Cerebellar nuclear complex (tissue), 1 donor: Measurements from ENCODE around the gene TSEN54.
"Not testable (repeated sequence)": the region's sequence is repeated elsewhere in the genome, so short reads cannot be mapped to it uniquely, and the experiment has no call there.

Source experiments
- DNase-seq, 2 experiments: peaks; one replicate each; lab custom pipeline; 2025; lab: John Stamatoyannopoulos, UW

Gene TSEN54

DNA sequence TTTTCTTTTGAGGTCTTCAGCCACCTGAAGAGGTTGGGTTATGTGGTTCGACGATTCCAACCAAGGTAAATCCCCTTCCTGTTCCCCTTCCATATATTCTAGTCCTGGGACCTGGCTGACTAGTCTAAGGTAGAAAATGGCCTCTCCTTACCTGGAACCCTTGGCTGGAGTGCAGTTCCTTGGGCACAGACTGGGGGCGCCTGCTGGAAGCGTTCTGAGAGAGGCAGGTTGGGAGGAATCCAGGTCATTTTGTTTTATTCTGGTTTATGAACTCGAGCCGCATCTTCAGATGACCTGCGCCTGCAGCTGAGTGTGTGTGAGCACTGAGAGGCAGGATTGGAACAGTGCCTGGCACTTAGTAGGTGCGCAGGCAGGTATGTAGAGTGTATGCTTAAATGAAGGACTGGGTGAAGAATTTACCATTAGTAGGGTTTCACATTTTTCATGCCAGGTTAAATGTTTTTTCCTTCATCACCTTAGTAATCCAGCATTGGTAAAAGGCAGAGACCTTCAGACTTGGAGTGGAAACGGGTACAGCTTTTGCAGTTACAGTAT lies 2.7 kb downstream of the TSEN54 start:
- DNase-seq: no peak

GRCh38 chr17:75520413-75520812 lies 4.1 kb downstream of the TSEN54 start:
- not testable (repeated sequence) for DNase-seq

DNA sequence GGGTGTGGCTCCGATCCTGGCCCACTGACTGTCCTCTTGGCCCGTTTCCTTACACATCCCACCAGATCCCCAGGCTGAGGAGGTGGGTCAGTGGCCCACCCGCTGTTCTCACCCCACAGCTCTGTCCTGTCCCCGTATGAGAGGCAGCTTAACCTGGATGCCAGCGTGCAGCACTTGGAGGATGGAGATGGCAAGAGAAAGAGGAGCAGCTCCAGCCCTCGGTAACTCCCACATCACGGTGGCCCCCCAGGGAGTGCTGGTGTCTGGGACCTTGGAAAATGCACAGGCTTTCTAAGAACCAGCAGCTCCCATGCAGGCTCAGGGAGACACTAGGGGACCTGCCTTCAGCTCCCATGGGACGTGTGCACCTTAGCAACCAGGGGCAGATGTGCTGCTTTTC lies 5.0 kb downstream of the TSEN54 start:
- no peak for DNase-seq

- no peak for DNase-seq
Measured at GRCh38 chr17:75521951-75522727, 5.8 kb downstream of the TSEN54 start.

DNA sequence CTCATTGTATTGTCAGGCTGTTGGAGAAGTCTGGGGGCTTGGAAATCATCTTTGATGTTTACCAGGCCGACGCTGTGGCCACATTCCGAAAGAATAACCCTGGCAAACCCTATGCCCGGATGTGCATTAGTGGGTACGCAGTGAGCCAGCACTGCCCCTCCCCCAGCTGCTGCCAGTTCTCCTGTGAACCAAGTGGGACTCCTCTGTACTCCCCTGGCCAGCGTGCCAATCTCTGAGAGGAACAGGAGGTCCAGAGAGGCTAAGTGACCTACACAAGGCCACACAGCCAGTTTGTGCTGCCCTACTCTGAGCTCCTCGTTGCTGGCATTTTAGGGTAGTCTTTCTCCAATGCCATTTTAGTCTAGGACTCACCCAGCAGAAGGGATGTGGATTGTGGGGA lies 7.3 kb downstream of the TSEN54 start:
- no peak for DNase-seq

- DNase-seq: no peak
Measured at GRCh38 chr17:75524269-75524969, 8.1 kb downstream of the TSEN54 start.

DNA sequence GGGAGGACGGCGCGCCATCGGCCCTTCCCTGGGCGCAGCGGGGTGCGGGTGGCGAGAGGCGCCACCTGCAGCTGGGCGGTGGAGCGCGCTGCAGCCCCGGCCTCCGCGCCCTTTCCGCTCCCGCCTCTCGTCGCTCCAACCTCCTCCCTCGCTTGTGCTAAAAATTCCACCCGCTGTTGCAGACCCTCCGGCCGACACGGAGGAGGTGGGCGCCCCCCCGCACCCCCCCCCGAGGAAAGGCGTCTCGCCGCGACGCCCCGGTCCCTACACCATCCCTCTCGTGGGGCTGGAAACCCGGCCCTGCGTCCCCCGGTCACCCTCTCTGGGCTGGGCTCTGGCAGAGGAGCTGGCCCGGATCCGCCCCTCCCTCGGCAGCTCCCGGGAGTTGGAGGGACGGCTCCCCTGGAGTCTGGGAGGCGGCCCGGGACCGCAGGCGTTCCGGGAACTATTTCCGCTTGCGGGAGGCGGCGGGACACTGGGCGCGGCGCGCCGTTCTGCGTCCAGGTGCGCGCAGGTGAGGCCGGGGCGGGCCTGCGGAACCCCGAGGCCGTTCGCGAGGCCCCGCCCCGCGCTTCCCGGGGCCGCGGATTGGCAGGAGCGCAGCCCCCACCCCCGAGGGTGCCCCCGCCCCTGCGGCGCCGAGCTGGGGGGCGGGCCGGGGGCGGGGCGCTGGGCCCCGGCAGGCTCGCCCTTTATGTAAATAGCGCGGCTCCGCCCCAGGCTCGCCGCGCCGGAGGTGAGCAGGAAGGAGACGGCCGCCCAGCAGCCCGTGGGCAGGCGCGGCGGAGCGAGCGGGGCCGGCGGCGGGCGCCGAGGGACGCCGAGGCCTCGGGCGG lies 8.9 kb downstream of the TSEN54 start, which contains the start of gene LLGL2:
LLGL2 (plus strand) TSS at position 728 of the 836 bp plus-strand sequence. CDS start 17,730 bp downstream, outside the sequence.
- no peak for DNase-seq

DNA sequence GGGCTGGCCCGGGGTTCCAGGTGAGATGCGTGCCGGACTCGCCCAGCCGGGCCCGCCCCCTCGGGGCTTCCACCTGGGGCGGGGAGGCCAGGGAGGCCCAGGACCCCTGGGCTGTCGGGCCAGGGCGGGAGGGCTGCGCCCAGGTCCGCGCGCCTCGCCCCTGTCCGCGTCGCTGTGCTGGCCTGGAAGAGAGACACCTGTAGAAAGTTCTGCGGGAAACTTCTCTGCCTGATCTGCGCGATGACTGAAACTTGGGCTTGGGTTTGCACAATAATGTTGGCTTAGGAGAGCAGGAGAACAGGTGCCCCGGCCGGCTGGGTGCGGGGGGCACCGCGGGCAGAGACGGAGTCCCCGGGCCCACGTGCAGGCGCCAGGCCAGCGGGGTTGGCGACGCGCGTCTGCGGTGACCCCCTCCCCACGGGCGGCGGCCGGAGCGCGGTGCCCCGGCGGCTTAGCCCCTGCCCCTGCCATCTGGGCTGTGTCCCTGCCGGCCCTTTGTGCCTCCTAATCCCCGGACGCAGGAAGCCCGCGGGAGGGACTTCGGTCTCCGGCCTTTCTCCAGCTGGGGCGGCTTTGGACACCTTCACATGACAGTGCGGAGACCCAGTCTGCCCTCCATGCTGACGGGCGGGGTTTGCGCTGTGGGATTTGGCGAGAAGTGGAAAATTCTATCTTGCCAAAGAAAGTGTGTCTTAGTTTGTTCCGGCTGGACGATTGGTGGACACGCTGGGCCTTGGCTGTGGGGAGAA lies 9.7 kb downstream of the TSEN54 start:
- DNase-seq: no peak

- no peak for DNase-seq
Measured at GRCh38 chr17:75526555-75527270, 10.4 kb downstream of the TSEN54 start.

- DNase-seq: no peak
Measured at GRCh38 chr17:75530837-75531720, 14.8 kb downstream of the TSEN54 start.

DNA sequence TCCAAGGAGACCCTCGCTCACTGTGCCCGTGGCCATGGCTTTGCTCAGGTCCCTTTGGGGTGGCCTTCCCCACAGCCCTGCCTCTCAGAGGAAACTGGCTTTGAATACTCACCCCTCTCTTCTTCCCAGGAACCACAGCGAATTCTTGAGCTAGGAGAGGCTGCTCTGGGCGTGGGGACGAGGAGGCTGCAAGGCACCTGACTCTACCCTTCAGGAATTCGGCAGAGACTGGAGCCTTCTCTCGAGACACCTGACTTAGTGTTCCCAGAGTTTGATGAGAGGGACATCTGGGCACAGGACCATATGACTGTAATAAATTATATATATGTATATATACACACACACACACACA lies 15.4 kb downstream of the TSEN54 start:
- DNase-seq: no peak

DNA sequence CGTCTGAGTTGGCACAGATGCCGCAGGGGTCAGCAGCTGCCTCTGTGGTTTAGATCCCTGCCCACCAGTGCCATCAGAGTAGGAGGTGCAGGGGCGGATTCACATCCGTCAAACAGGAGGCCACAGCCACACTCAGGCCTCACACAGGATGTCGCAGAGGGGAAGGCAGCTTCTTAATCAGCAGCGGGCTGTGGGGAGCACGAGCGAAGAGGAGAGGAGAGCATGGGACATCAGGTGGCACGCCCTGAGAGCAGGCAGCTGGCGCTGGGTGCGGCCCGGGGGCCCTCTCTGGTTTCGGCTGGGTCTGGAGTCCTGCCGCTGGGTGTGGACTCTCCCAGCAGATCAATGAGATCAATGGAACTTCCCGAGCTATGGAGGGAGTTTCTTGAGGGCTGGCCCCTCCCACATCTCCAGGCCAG lies 18.8 kb downstream of the TSEN54 start:
- DNase-seq: no peak

GRCh38 chr17:75535871-75536270 lies 19.5 kb downstream of the TSEN54 start:
- no peak for DNase-seq

DNA sequence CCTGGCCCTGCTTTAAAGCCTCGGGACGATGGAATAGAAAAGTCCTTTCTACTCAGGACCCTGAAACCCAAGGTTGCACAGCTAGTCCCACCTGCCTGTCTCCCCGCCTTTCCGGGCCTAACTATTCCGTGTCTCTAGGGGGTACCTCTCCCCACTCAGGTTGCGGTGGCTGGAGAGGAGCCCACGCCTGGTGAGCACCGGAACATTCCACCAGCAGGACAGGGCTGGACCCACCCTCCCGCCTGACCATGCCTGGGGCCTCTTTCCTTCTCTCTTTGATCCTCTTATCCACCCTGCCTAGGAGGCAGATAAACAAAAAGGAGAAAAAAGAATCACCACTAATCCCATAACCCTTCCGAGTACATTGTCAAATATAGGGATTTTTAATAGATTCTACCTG lies 20.0 kb downstream of the TSEN54 start:
- DNase-seq: no peak

GRCh38 chr17:75539967-75540729 lies 23.8 kb downstream of the TSEN54 start:
- no peak for DNase-seq

- no peak for DNase-seq
Measured at GRCh38 chr17:75540923-75541503, 24.7 kb downstream of the TSEN54 start.

DNA sequence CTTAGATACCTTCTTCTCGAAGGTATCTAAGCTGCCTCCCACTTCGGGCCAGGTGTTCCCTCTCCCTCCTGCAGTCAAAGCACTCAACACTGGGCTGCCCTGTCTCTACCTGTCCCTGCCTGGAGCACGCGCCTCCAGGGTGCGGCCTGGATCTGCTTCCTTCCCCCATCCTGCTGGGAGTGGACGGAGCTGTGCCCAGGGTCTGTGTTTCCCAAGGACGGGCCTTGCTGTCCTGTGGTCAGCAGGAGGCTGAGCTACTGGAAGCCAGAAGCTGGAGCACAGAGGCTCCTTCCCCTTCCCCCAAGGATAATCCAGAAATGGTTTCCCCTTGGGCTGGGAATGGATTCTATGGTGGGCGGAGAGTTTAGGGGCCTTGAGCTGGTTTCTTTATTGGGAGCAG lies 25.9 kb downstream of the TSEN54 start:
- no peak for DNase-seq

- no peak for DNase-seq
Measured at GRCh38 chr17:75542728-75543336, 26.5 kb downstream of the TSEN54 start.
